ENCODE data around the gene EPC2.
A peak's percentile ranks its signal among the peaks of the same experiment; 100 is the strongest.

The EPC2 gene

GRCh38 chr2:148643998-148644882 is at the start of gene EPC2:
Gene EPC2 (plus strand): TSS chr2:148644751. CDS start chr2:148645018, 267 bp downstream.
- DNase-seq = peak; percentile 92

- DNase-seq = no peak
These were observed 48.5 kb upstream of the EPC2 start for GRCh38 chr2:148596018-148596417.

GRCh38 chr2:148599109-148599991 is 45.2 kb upstream of the EPC2 start:
- DNase-seq = no peak

GRCh38 chr2:148602885-148603561 is 41.5 kb upstream of the EPC2 start:
- no peak for DNase-seq

GRCh38 chr2:148603562-148603920 is 41.0 kb upstream of the EPC2 start:
- no peak for DNase-seq

- no peak for DNase-seq
These were observed 39.6 kb upstream of the EPC2 start for GRCh38 chr2:148604927-148605326.

- no peak for DNase-seq
These were observed 37.0 kb upstream of the EPC2 start for GRCh38 chr2:148607566-148607965.

- DNase-seq = no peak
These were observed 31.1 kb upstream of the EPC2 start for GRCh38 chr2:148613231-148614013.

- DNase-seq = no peak
These were observed 30.6 kb upstream of the EPC2 start for GRCh38 chr2:148614014-148614321.

GRCh38 chr2:148614322-148615049 is 30.1 kb upstream of the EPC2 start:
- no peak for DNase-seq

GRCh38 chr2:148615381-148615841 is 29.1 kb upstream of the EPC2 start:
- DNase-seq = no peak

- DNase-seq = no peak
These were observed 27.9 kb upstream of the EPC2 start for GRCh38 chr2:148616662-148617061.

GRCh38 chr2:148617219-148617618 is 27.3 kb upstream of the EPC2 start:
- DNase-seq = no peak

GRCh38 chr2:148619560-148620195 is 24.9 kb upstream of the EPC2 start:
- DNase-seq = no peak

- DNase-seq = no peak
These were observed 22.2 kb upstream of the EPC2 start for GRCh38 chr2:148622366-148622765.

- DNase-seq = no peak
These were observed 21.5 kb upstream of the EPC2 start for GRCh38 chr2:148623086-148623485.

GRCh38 chr2:148627224-148627623 is 17.3 kb upstream of the EPC2 start:
- no peak for DNase-seq

- no peak for DNase-seq
These were observed 9.8 kb upstream of the EPC2 start for GRCh38 chr2:148634749-148635148.

- DNase-seq = no peak
These were observed 6.0 kb upstream of the EPC2 start for GRCh38 chr2:148638543-148638942.

- DNase-seq = no peak
These were observed 3.8 kb upstream of the EPC2 start for GRCh38 chr2:148640767-148641166.

GRCh38 chr2:148642112-148642744 is 2.3 kb upstream of the EPC2 start:
- no peak for DNase-seq

Data from CD4-positive, alpha-beta T cell treated with Interleukin-12 subunit alpha and Interleukin-12 subunit beta, for 1 hour (primary cell).